Trophoblast cell (in vitro differentiated cells and primary cell): ENCODE results near the gene PRKN.

ENCODE experiments used
- DNase-seq, 2 donors: peaks; one replicate each; pipeline ENCODE4 v3.0.0-alpha.2; 2016
- H2AFZ ChIP-seq: 2 replicates; pipeline ENCODE4 v1.6.1; 2013; ENCODE audit warnings: low read length, moderate library complexity, mild to moderate bottlenecking; ENCODE audit not compliant: insufficient read depth, poor library complexity
- H2AK5ac ChIP-seq: 2 replicates; pipeline ENCODE4 v1.6.1; 2013; ENCODE audit warnings: mild to moderate bottlenecking, low read length
- H2BK120ac ChIP-seq: 2 replicates; pipeline ENCODE4 v1.6.1; 2013; ENCODE audit warnings: low read length, mild to moderate bottlenecking, moderate library complexity; ENCODE audit not compliant: insufficient read depth, poor library complexity
- H2BK12ac ChIP-seq: 2 replicates; pipeline ENCODE4 v1.6.1; 2013; ENCODE audit warnings: mild to moderate bottlenecking, low read length, moderate library complexity
- H2BK5ac ChIP-seq: 2 replicates; pipeline ENCODE4 v1.6.1; 2013; ENCODE audit warnings: low read length, low read depth, moderate library complexity, mild to moderate bottlenecking; ENCODE audit not compliant: poor library complexity
- H3K14ac ChIP-seq: 2 replicates; pipeline ENCODE4 v1.6.1; 2013; ENCODE audit warnings: mild to moderate bottlenecking, low read length
- H3K18ac ChIP-seq: 2 replicates; pipeline ENCODE4 v1.6.1; 2013; ENCODE audit warnings: mild to moderate bottlenecking, low read length
- H3K23ac ChIP-seq: 2 replicates; pipeline ENCODE4 v1.6.1; 2013; ENCODE audit warnings: low read length
- H3K27ac ChIP-seq: 2 replicates; pipeline ENCODE4 v1.5.1; 2013; ENCODE audit warnings: low read depth, mild to moderate bottlenecking, inconsistent platforms, low read length, moderate library complexity
- H3K27me3 ChIP-seq: 2 replicates; pipeline ENCODE4 v1.6.1; 2013; ENCODE audit warnings: inconsistent platforms, mild to moderate bottlenecking, low read length, moderate library complexity; ENCODE audit not compliant: insufficient read depth
- H3K36me3 ChIP-seq, 2 experiments: 1 replicate in 1 of 2; 2 replicates in 1 of 2; pipeline ENCODE4 v1.6.1; 2013; ENCODE audit warnings: low read length in 2 of 2, mild to moderate bottlenecking in 2 of 2, moderate library complexity in 1 of 2; ENCODE audit not compliant: insufficient read depth in 2 of 2, control insufficient read depth in 1 of 2
- H3K4ac ChIP-seq: 2 replicates; pipeline ENCODE4 v1.6.1; 2013; ENCODE audit warnings: low read depth, mild to moderate bottlenecking, low read length, moderate library complexity
- H3K4me1 ChIP-seq, 2 experiments: 1 replicate in 1 of 2; 2 replicates in 1 of 2; pipeline ENCODE4 v1.6.1; 2013; ENCODE audit warnings: low read length in 2 of 2, mild to moderate bottlenecking in 2 of 2, moderate library complexity in 1 of 2; ENCODE audit not compliant: insufficient read depth in 2 of 2, control insufficient read depth in 1 of 2
- H3K4me2 ChIP-seq: 2 replicates; pipeline ENCODE4 v1.6.1; 2013; ENCODE audit warnings: inconsistent platforms, mild to moderate bottlenecking, low read length, moderate library complexity
- H3K4me3 ChIP-seq: 2 replicates; pipeline ENCODE4 v1.5.1; 2013; ENCODE audit warnings: mild to moderate bottlenecking, low read depth, low read length, inconsistent platforms
- H3K79me1 ChIP-seq: one replicate; pipeline ENCODE4 v1.6.1; 2013; ENCODE audit warnings: low read length
- H3K79me2 ChIP-seq: 2 replicates; pipeline ENCODE4 v1.6.1; 2013; ENCODE audit warnings: low read length, mild to moderate bottlenecking; ENCODE audit not compliant: control insufficient read depth, insufficient read depth, poor library complexity
- H3K9ac ChIP-seq: 2 replicates; pipeline ENCODE4 v1.6.1; 2013; ENCODE audit warnings: mild to moderate bottlenecking, low read length
- H3K9me3 ChIP-seq: 2 replicates; pipeline ENCODE4 v1.6.1; 2013; ENCODE audit warnings: low read depth, mild to moderate bottlenecking, control low read depth, inconsistent platforms, low read length; ENCODE audit not compliant: insufficient read depth
- H4K12ac ChIP-seq: 2 replicates; pipeline ENCODE4 v1.6.1; 2013; ENCODE audit warnings: low read depth, mild to moderate bottlenecking, low read length, moderate library complexity
- H4K8ac ChIP-seq: 2 replicates; pipeline ENCODE4 v1.6.1; 2013; ENCODE audit warnings: low read depth, mild to moderate bottlenecking, low read length, moderate library complexity
- H4K91ac ChIP-seq: one replicate; pipeline ENCODE4 v1.6.1; 2013; ENCODE audit warnings: low read depth, mild to moderate bottlenecking, low read length, moderate library complexity
- WGBS: extraction: QIAGEN DNeasy Blood & Tissue Kit; methylation state at CpG from one replicate; pipeline ENCODE4 v1.1.7; 2013; ENCODE audit warnings: missing lambda C conversion rate; ENCODE audit not compliant: insufficient read length, insufficient coverage; ENCODE audit errors: extremely low coverage; 5-methylcytosine and 5-hydroxymethylcytosine counted together

PRKN gene

GRCh38 chr6:162722226-162722625 is 5.3 kb downstream of the PRKN start:
- Histone ChIP-seq H3K9me3 (no peaks in the 10 kb centered on the region), H2AFZ (no peak overlapping the region), H3K4me3 (no peak overlapping the region), H3K9ac (no peak overlapping the region), H3K27me3 (no peaks in the 10 kb centered on the region), H3K23ac (no peak overlapping the region), H2BK12ac (no peak overlapping the region), H3K27ac (no peak overlapping the region), H3K4me2 (no peak overlapping the region), H2AK5ac (no peak overlapping the region), H4K8ac (no peak overlapping the region), H3K79me1 (peaks cover 1% of the 10 kb centered on the region), H2BK120ac (no peak overlapping the region), H3K18ac (no peak overlapping the region), H3K79me2 (peaks cover 1% of the 10 kb centered on the region), H3K4me1 (no peaks in the 10 kb centered on the region), H4K91ac (no peak overlapping the region), H2BK5ac (no peak overlapping the region), H3K14ac (no peak overlapping the region), H4K12ac (no peak overlapping the region), H3K36me3 (no peaks in the 10 kb centered on the region), H3K4ac (no peak overlapping the region)
- WGBS = no CpG with 5 or more reads among the region's 2 CpGs
- DNase-seq = no peak

GRCh38 chr6:162721404-162721687 is 6.2 kb downstream of the PRKN start:
- Histone ChIP-seq H4K91ac (no peak overlapping the region), H3K4me1 (no peaks in the 10 kb centered on the region), H3K27me3 (no peaks in the 10 kb centered on the region), H3K4me3 (no peak overlapping the region), H3K9ac (no peak overlapping the region), H2AK5ac (no peak overlapping the region), H4K12ac (no peak overlapping the region), H3K4ac (no peak overlapping the region), H3K23ac (no peak overlapping the region), H3K79me2 (no peaks in the 10 kb centered on the region), H2BK12ac (no peak overlapping the region), H3K14ac (no peak overlapping the region), H3K4me2 (no peak overlapping the region), H3K36me3 (no peaks in the 10 kb centered on the region), H3K18ac (no peak overlapping the region), H2BK5ac (no peak overlapping the region), H2AFZ (no peak overlapping the region), H3K9me3 (no peaks in the 10 kb centered on the region), H3K79me1 (no peaks in the 10 kb centered on the region), H4K8ac (no peak overlapping the region), H3K27ac (no peak overlapping the region), H2BK120ac (no peak overlapping the region)
- no peak for DNase-seq
- no CpG with 5 or more reads among the region's 2 CpGs for WGBS

- Histone ChIP-seq H3K79me2 (no peaks in the 10 kb centered on the region), H4K8ac (no peak overlapping the region), H3K4me1 (no peaks in the 10 kb centered on the region), H3K23ac (no peak overlapping the region), H3K27ac (no peak overlapping the region), H2BK120ac (no peak overlapping the region), H3K4ac (no peak overlapping the region), H3K36me3 (no peaks in the 10 kb centered on the region), H2AFZ (no peak overlapping the region), H3K14ac (no peak overlapping the region), H2AK5ac (no peak overlapping the region), H4K91ac (no peak overlapping the region), H3K4me2 (no peak overlapping the region), H4K12ac (no peak overlapping the region), H3K27me3 (no peaks in the 10 kb centered on the region), H3K9ac (no peak overlapping the region), H3K18ac (no peak overlapping the region), H3K9me3 (no peaks in the 10 kb centered on the region), H2BK5ac (no peak overlapping the region), H2BK12ac (no peak overlapping the region), H3K79me1 (no peaks in the 10 kb centered on the region), H3K4me3 (no peak overlapping the region)
- WGBS = no CpG with 5 or more reads among the region's 1 CpG
- no peak for DNase-seq
These were observed 8.0 kb downstream of the PRKN start for GRCh38 chr6:162719528-162719927.

- Histone ChIP-seq H2BK5ac (no peak overlapping the region), H3K4me3 (no peak overlapping the region), H3K27me3 (no peaks in the 10 kb centered on the region), H3K23ac (no peak overlapping the region), H4K12ac (no peak overlapping the region), H3K27ac (no peak overlapping the region), H3K9me3 (no peaks in the 10 kb centered on the region), H3K79me2 (no peaks in the 10 kb centered on the region), H4K91ac (no peak overlapping the region), H3K14ac (no peak overlapping the region), H3K4me2 (no peak overlapping the region), H2BK12ac (no peak overlapping the region), H2AK5ac (no peak overlapping the region), H2AFZ (no peak overlapping the region), H3K4me1 (peaks cover 0 to 2% of the 10 kb centered on the region in 2 experiments), H3K4ac (no peak overlapping the region), H3K9ac (no peak overlapping the region), H3K36me3 (no peaks in the 10 kb centered on the region), H3K18ac (no peak overlapping the region), H2BK120ac (no peak overlapping the region), H4K8ac (no peak overlapping the region), H3K79me1 (no peaks in the 10 kb centered on the region)
- no CpG with 5 or more reads among the region's 6 CpGs for WGBS
- DNase-seq = no peak
These were observed 12.0 kb downstream of the PRKN start for GRCh38 chr6:162715601-162716000.
